B cell (primary cell): ENCODE measurements around the gene COX7B. TPM values are rescaled to one million over a fixed set of nuclear protein-coding genes. Genes with fewer than 3 reads are reported as not detected.

Source experiments
- ATAC-seq: fragments of 200-7000 bp; cut with Tn5 transposase; one replicate; pipeline ENCODE4 v1.10.0; 2021; ENCODE audit warnings: low read depth, mild to moderate bottlenecking, moderate number of reproducible peaks, moderate library complexity
- CTCF ChIA-PET: fragments of 350-600 bp; sonication (Branson Sonifier 250); formaldehyde crosslinking; loops from one replicate; lab custom pipeline; 2021; ENCODE audit warnings: antibody characterized with exemption, inconsistent platforms; lab: Charles Lee
- POLR2A ChIA-PET: fragments of 350-600 bp; sonication (Branson Sonifier 250); formaldehyde crosslinking; loops from one replicate; lab custom pipeline; 2021; ENCODE audit warnings: antibody characterized with exemption; lab: Charles Lee
- DNase-seq: peaks from one replicate; pipeline ENCODE4 v3.0.0; 2013
- H2AFZ ChIP-seq: 2 replicates; pipeline ENCODE4 v1.6.1; 2012; ENCODE audit warnings: mild to moderate bottlenecking, low read depth, low read length; ENCODE audit not compliant: insufficient read depth, poor library complexity, severe bottlenecking
- H3K27ac ChIP-seq, 2 donors: 1 replicate in 1 of 2; 2 replicates in 1 of 2; pipeline ENCODE4 v1.5.1; 2012 to 2013; ENCODE audit warnings: low read length in 2 of 2, mild to moderate bottlenecking in 2 of 2, moderate library complexity in 1 of 2
- H3K27me3 ChIP-seq, 4 experiments: fragments of 200-600 bp in 1 of 4; sonication (generic) in 1 of 4; replicated peaks in 1 of 4; 1 replicate in 2 of 4; 2 replicates in 2 of 4; pipeline versions ENCODE4 v1.6.1 to v1.7.0; 2013 to 2016; ENCODE audit warnings: low read length in 3 of 4, mild to moderate bottlenecking in 2 of 4, mixed read lengths in 1 of 4, moderate library complexity in 1 of 4; ENCODE audit not compliant: insufficient read depth in 4 of 4, control insufficient read depth in 3 of 4; ENCODE audit errors: control extremely low read depth in 1 of 4
- H3K36me3 ChIP-seq, 2 experiments: replicated peaks in 1 of 2; 1 replicate in 1 of 2; 2 replicates in 1 of 2; pipeline versions ENCODE4 v1.6.1 to v1.7.1; 2013; ENCODE audit warnings: low read length in 1 of 2; ENCODE audit not compliant: insufficient read depth in 2 of 2, control insufficient read depth in 1 of 2; ENCODE audit errors: control extremely low read depth in 1 of 2, extremely low read depth in 1 of 2
- H3K4me1 ChIP-seq, 2 donors: fragments of 200-600 bp in 1 of 2; sonication (generic) in 1 of 2; 1 replicate in 1 of 2; 2 replicates in 1 of 2; pipeline versions ENCODE4 v1.5.1 to v1.6.1; 2013 to 2017; ENCODE audit warnings: low read length in 2 of 2; ENCODE audit not compliant: control insufficient read depth in 2 of 2, insufficient read depth in 2 of 2
- H3K4me2 ChIP-seq: replicated peaks from 2 replicates; pipeline ENCODE3; 2012; ENCODE audit warnings: mild to moderate bottlenecking, low read depth, low read length; ENCODE audit not compliant: poor library complexity, severe bottlenecking
- H3K4me3 ChIP-seq, 5 experiments: fragments of 200-600 bp in 1 of 5; sonication (generic) in 1 of 5; 1 replicate in 3 of 5; 2 replicates in 2 of 5; pipeline versions ENCODE4 v1.5.1 to v1.7.0; 2011 to 2016; ENCODE audit warnings: low read length in 4 of 5, mild to moderate bottlenecking in 4 of 5, low read depth in 2 of 5, control low read depth in 1 of 5, moderate library complexity in 1 of 5; ENCODE audit not compliant: insufficient read depth in 1 of 5; ENCODE audit errors: control extremely low read depth in 1 of 5, extremely low read depth in 1 of 5
- H3K79me2 ChIP-seq: fragments of 200-600 bp; sonication (generic); one replicate; pipeline ENCODE4 v1.6.0; 2016; ENCODE audit warnings: low read length; ENCODE audit not compliant: control insufficient read depth, insufficient read depth
- H3K9ac ChIP-seq: fragments of 200-600 bp; sonication (generic); 2 replicates; pipeline ENCODE4 v1.6.1; 2017; ENCODE audit warnings: mild to moderate bottlenecking, low read length, moderate library complexity
- H3K9me3 ChIP-seq, 3 donors: one replicate each; pipeline versions ENCODE4 v1.6.1 to v1.7.1; 2013; ENCODE audit warnings: low read length in 2 of 3; ENCODE audit not compliant: control insufficient read depth in 2 of 3, insufficient read depth in 1 of 3; ENCODE audit errors: control extremely low read depth in 1 of 3
- H4K20me1 ChIP-seq: 2 replicates; pipeline ENCODE4 v1.6.0; 2012; ENCODE audit warnings: mild to moderate bottlenecking, low read length; ENCODE audit not compliant: insufficient read depth, control insufficient read depth, poor library complexity, severe bottlenecking
- H3K27ac Mint-ChIP-seq: one replicate; pipeline ENCODE4 v1.8.0; 2021; ENCODE audit warnings: mixed read lengths
- H3K27me3 Mint-ChIP-seq: one replicate; pipeline ENCODE4 v1.8.0; 2021; ENCODE audit warnings: mixed read lengths
- H3K4me1 Mint-ChIP-seq: one replicate; pipeline ENCODE4 v1.8.0; 2021; ENCODE audit warnings: mixed read lengths
- H3K4me3 Mint-ChIP-seq: one replicate; pipeline ENCODE4 v1.8.0; 2021; ENCODE audit warnings: mixed read lengths
- H3K9me3 Mint-ChIP-seq: one replicate; pipeline ENCODE4 v1.8.0; 2022; ENCODE audit warnings: mixed read lengths; ENCODE audit not compliant: insufficient read depth
- CTCF ChIP-seq: fragments of 200-600 bp; IDR thresholded peaks from one replicate; pipeline ENCODE4 v1.8.0; 2022; ENCODE audit warnings: antibody characterized with exemption, mild to moderate bottlenecking
- EZH2 ChIP-seq: IDR thresholded peaks from 2 replicates; pipeline ENCODE4 v1.6.1; 2012; ENCODE audit warnings: borderline replicate concordance, low read depth, mild to moderate bottlenecking, moderate library complexity, low read length; ENCODE audit not compliant: insufficient read depth, poor library complexity, severe bottlenecking
- WGBS: methylation state at CpG from one replicate; pipeline ENCODE4 v1.1.5; 2013; ENCODE audit warnings: missing lambda C conversion rate; ENCODE audit not compliant: insufficient coverage; 5-methylcytosine and 5-hydroxymethylcytosine counted together
- intact Hi-C: fragments of 100-400 bp; cut with micrococcal nuclease; formaldehyde crosslinking; loops from one replicate; pipeline ENCODE4 v1.10.0; 2022
- polyA plus RNA-seq: library from polyadenylated mRNA; depleted of rRNA; stranded (reverse); fragments of >200 nt; gene quantifications from 2 replicates; pipeline ENCODE4 v1.2.3, GENCODE V29; 2012
- total RNA-seq, 2 donors: library from RNA; stranded (reverse); fragments of 120-200 nt in 1 of 2; gene quantifications; 1 replicate in 1 of 2; 2 replicates in 1 of 2; pipeline versions ENCODE4 v1.2.3 to v1.2.4, GENCODE V29; 2013 to 2022

Gene COX7B
- total and polyA plus RNA-seq, 2 donors (not counting 1 experiment from before 2014, with no cell fraction given) = 91.1 to 352 TPM

- Histone ChIP-seq H3K4me2 (no peak overlapping the region), H3K9ac (no peak overlapping the region), H3K9me3 (no peaks in the 10 kb centered on the region), H3K4me3 (no peak overlapping the region), H3K27me3 (no peaks in the 10 kb centered on the region), H3K4me1 (no peaks in the 10 kb centered on the region), H2AFZ (no peak overlapping the region), H3K79me2 (peaks cover 3% of the 10 kb centered on the region), H3K27ac (no peak overlapping the region), H4K20me1 (no peaks in the 10 kb centered on the region), H3K36me3 (no peaks in the 10 kb centered on the region)
- CTCF ChIA-PET = no interaction called here
- Mint-ChIP-seq H3K4me3 (no peak overlapping the region), H3K9me3 (no peaks in the 10 kb centered on the region), H3K27ac (no peak overlapping the region), H3K4me1 (no peaks in the 10 kb centered on the region), H3K27me3 (no peaks in the 10 kb centered on the region)
- no peak for ATAC-seq
- DNase-seq = no peak
- WGBS = no CpG with 5 or more reads among the region's 1 CpG
- POLR2A ChIA-PET = no interaction called here
- intact Hi-C loops = no loop called here
- TF ChIP-seq EZH2 = no peak
- TF ChIP-seq CTCF = no peak
Measured at GRCh38 chrX:77935886-77936285, 36.6 kb downstream of the COX7B start.

GRCh38 chrX:77936299-77936698 is 37.0 kb downstream of the COX7B start:
- intact Hi-C loops = no loop called here
- H3K4me3 Mint-ChIP-seq = no peak overlapping the region
- ChIA-PET CTCF (no interaction called here), POLR2A (no interaction called here)
- Histone ChIP-seq H3K4me1 (no peaks in the 10 kb centered on the region), H3K27ac (no peak overlapping the region), H4K20me1 (no peaks in the 10 kb centered on the region), H3K4me3 (no peak overlapping the region), H3K79me2 (peaks cover 3% of the 10 kb centered on the region), H3K27me3 (no peaks in the 10 kb centered on the region), H3K9ac (no peak overlapping the region), H3K9me3 (no peaks in the 10 kb centered on the region), H2AFZ (no peak overlapping the region), H3K36me3 (no peaks in the 10 kb centered on the region), H3K4me2 (no peak overlapping the region)
- no peak overlapping the region for H3K27ac Mint-ChIP-seq
- DNase-seq (no peak), ATAC-seq (no peak)
- H3K4me1 Mint-ChIP-seq = no peaks in the 10 kb centered on the region
- H3K27me3 Mint-ChIP-seq = no peaks in the 10 kb centered on the region
- no peaks in the 10 kb centered on the region for H3K9me3 Mint-ChIP-seq
- no peak for TF ChIP-seq EZH2
- TF ChIP-seq CTCF = no peak
